Stomach (tissue), 4 donors: ENCODE results near the gene MTMR3.

Experiments
- CTCF ChIP-seq, 7 experiments: fragments of 450-650 bp in 4 of 7; fragments of 200-600 bp in 3 of 7; sonication (generic) in 3 of 7; IDR thresholded peaks; one replicate each; pipeline ENCODE4 v1.5.1; 2016 to 2019; ENCODE audit warnings: antibody characterized with exemption in 7 of 7, control low read depth in 2 of 7, mild to moderate bottlenecking in 1 of 7
- POLR2A ChIP-seq, 4 donors: fragments of 450-650 bp; IDR thresholded peaks; one replicate each; pipeline ENCODE4 v1.6.1; 2016; ENCODE audit warnings: antibody characterized with exemption in 4 of 4, control low read depth in 2 of 4, mild to moderate bottlenecking in 1 of 4, moderate library complexity in 1 of 4
- POLR2AphosphoS5 ChIP-seq, 3 donors: sonication (generic); formaldehyde crosslinking; IDR thresholded peaks; one replicate each; pipeline ENCODE4 v1.6.1; 2016; ENCODE audit warnings: antibody characterized with exemption in 3 of 3

DNA sequence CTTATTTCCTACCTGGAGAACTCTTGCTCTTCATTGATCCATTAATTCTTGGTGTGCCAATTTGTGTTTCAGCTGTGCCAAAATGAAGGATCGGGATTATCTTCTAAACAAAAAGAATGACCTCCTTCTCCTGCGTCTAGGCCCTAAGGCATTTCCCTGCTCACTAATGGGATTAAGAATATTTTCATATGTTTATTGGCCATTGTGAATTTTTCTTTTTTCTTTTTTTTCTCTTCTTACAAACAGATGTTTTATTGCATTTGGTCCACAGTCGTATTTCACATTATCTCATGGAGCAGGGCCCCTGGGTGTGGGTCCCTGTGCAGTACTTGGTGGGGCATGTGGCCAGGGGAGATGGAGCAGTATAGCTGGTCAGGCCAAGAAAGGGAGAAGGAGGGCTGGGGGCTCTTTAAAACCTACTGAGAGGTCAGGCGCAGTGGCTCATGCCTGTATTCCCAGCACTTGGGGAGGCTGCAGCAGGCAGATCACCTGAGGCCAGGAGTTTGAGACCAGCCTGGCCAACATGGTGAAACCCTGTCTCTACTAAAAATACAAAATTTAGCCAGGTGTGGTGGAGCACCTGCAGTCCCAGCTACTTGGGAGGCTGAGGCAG, 162.0 kb downstream of the MTMR3 start:
- TF ChIP-seq CTCF (IDR thresholded peaks at IDR 0.05) (no peak), POLR2AphosphoS5 (IDR thresholded peaks at IDR 0.05) (no peak), POLR2A (IDR thresholded peaks at IDR 0.05) (no peak)
